SK-N-SH treated with all-trans-retinoic acid at 6 μM for 48 hours (cell line): ENCODE results near the gene FTH1.

Experiments used
- OSR1 ChIP-seq: fragments of 250-450 bp; sonication (Bioruptor Pico); IDR thresholded peaks from 2 replicates; pipeline ENCODE4 v1.8.0; 2022; ENCODE audit warnings: moderate library complexity, mild to moderate bottlenecking, inconsistent platforms
- RARB ChIP-seq: fragments of 250-450 bp; sonication (Bioruptor Pico); IDR thresholded peaks from 2 replicates; pipeline ENCODE4 v1.8.0; 2021; ENCODE audit warnings: mild to moderate bottlenecking, moderate library complexity
- ZFP30 ChIP-seq: fragments of 450-650 bp; formaldehyde crosslinking; IDR thresholded peaks from 2 replicates; pipeline ENCODE4 v1.5.0; 2022; ENCODE audit warnings: mild to moderate bottlenecking, moderate library complexity
- TF ChIP-seq, protein P1 (sequence below): fragments of 250-450 bp; sonication (Bioruptor Pico); IDR thresholded peaks from 2 replicates; pipeline ENCODE4 v1.5.1; 2020; ENCODE audit warnings: low read depth, mild to moderate bottlenecking, moderate library complexity

GRCh38 chr11:62011881-62012280 is 44.4 kb upstream of the FTH1 start:
- TF ChIP-seq OSR1 (no peak), ZFP30 (CRISPR knock-in tag) (no peak), RARB (CRISPR knock-in tag) (no peak)
- TF ChIP-seq, protein P1, sequence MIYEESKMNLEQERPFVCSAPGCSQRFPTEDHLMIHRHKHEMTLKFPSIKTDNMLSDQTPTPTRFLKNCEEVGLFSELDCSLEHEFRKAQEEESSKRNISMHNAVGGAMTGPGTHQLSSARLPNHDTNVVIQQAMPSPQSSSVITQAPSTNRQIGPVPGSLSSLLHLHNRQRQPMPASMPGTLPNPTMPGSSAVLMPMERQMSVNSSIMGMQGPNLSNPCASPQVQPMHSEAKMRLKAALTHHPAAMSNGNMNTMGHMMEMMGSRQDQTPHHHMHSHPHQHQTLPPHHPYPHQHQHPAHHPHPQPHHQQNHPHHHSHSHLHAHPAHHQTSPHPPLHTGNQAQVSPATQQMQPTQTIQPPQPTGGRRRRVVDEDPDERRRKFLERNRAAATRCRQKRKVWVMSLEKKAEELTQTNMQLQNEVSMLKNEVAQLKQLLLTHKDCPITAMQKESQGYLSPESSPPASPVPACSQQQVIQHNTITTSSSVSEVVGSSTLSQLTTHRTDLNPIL (CRISPR knock-in tag), result no peak
